Nucleus accumbens (tissue), 56 donors: ENCODE data around the gene CREBRF.
"Not testable (repeated sequence)": the region's sequence is repeated elsewhere in the genome, so short reads cannot be mapped to it uniquely, and the experiment has no call there.

Source experiments
- DNase-seq, 56 donors: peaks; one replicate each; lab custom pipeline; 2025; lab: John Stamatoyannopoulos, UW

CREBRF gene, protein sequence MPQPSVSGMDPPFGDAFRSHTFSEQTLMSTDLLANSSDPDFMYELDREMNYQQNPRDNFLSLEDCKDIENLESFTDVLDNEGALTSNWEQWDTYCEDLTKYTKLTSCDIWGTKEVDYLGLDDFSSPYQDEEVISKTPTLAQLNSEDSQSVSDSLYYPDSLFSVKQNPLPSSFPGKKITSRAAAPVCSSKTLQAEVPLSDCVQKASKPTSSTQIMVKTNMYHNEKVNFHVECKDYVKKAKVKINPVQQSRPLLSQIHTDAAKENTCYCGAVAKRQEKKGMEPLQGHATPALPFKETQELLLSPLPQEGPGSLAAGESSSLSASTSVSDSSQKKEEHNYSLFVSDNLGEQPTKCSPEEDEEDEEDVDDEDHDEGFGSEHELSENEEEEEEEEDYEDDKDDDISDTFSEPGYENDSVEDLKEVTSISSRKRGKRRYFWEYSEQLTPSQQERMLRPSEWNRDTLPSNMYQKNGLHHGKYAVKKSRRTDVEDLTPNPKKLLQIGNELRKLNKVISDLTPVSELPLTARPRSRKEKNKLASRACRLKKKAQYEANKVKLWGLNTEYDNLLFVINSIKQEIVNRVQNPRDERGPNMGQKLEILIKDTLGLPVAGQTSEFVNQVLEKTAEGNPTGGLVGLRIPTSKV

DNA sequence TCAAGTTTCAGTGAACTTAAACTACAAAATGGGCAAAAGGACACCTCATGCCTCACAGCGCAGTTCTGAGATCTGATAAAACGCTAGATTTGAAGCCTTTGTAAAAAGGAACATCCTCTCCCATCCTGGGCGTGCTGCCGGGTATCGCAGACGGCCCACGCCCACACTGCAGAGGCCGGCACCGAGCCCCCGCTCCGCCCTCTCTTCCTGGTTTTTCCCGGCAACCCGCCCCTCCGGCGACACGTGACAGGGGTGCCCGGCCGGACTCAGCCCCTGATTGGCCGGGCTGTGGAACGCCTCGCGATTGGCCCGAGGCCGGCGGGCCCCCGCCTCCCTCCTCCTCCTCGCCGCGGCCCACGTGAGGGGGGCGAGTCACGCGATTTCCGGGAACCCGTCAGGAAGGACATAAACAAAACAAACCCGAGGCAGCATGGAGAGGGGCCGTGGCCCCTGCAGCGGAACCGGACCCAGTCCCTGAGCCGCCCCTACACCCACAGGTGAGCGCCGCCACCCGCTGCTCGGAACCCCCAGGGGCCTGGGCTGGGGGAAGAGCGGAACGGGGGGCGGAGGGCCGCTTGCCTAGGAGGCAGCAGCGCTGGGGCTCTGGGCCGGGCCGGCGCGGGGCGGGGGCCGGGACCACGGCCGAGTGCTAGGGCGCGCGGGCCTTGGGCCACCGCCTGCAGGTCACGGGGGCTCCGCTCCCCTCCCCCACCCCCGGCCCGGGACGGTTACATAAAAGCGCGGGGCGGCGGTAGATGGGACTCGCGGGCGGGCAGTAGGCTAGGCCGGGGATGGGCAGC is at the start of gene CREBRF:
Gene CREBRF (plus strand): TSS at position 370 of the 800 bp plus-strand sequence. CDS start 24,424 bp downstream, outside the sequence.
- peak; percentile 54 to 98 (median 94) for DNase-seq

DNA sequence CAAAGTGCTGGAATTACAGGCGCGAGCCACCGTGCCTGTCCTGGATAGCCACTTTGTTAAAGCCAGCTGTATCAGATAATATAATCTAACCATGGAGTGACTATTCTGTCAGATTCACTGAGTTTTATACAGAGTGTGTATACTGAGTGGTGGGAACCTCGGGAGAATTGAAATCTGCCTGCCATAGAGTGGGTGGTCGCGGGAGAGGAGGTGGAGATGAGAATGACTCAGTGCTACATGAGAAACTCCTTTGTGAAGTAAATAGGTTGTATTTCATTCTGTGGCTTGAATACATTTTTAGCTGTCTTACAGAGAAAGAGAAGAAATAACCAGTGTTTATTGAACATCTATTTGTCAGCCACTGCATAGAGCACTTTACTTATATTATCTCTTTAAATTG is 46.1 kb upstream of the CREBRF start:
- DNase-seq: peak in 5 of 56 donors; percentile 3 to 29 (median 14)

DNA sequence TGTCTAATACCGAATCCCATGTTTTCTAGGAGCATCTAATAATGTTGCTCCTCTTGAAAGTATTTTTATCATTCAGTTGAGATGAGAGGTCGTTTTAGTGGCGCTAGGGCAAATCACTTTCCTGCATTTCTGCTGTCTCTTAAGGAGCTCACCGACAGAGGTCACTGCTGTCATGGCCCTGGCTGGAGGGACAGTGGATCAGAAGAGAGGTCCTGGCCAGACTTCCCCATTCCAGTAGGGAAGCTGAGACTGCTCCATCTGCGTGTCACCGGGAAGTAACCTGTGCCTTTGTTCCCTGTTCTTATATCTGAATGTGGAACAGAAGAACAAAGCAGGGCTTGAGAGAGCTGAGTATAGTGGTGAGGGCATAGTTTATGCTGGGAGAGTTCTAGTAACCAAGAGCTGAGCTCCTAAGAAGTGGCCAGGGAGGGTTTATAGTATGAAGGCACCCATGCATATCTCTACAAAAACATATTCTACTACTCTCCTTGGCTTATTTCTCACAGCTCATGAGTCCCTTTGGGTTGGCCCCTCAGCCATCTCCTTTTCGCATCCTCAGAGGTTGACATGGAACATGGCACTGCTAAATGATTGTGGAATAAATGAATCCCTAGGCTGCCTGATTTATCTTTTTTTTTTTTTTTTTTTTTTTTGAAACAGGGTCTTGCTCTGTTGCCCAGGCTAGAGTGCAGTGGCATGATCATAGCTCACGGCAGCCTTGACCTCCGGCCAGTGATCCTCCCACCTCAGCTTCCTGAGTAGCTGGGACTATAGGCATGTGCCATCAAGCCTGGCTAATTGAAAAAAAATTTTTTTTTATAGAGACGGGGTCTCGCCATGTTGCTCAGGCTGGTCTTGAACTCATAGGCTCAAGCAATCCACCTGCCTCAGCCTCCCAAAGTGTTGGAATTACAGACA is 45.3 kb upstream of the CREBRF start:
- DNase-seq: peak in 29 of 56 donors; percentile 5 to 60 (median 27)

DNA sequence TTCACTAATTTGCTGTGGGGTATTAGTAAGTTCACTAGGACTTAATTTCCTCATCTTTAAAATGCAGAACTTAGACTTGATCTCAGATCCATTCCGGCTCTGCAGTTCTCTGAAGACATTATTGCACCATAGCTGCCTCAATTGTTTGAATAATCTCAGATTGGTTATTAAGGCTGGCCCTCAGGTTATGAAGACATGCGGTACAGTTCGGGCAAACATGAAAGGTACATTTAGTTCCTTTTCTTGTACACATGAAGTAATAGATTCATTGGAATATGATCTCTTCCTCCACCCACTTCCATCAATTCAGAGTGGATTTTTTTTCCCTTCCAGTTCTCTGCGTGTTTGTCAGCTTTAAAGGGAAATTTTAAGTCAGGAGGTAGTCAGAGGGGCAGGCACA is 44.6 kb upstream of the CREBRF start:
- DNase-seq: no peak

DNA sequence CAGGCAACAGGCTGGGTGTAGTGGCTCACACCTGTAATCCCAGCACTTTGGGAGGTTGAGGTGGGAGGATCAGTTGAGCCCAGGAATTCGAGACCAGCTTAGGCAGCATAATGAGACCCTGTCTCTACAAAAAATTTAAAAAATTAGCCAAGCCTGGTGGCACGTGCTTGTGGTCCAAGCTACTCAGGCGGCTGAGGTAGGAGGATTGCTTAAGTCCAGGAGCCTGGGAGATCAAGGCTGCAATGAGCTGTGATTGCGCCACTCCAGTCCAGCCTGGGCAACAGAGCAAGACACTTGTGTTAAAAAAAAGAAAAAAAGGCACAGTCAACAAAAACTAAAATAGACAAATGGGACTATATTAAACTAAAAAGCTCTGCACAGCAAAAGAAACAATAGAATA is 43.3 kb upstream of the CREBRF start:
- DNase-seq: no peak

DNA sequence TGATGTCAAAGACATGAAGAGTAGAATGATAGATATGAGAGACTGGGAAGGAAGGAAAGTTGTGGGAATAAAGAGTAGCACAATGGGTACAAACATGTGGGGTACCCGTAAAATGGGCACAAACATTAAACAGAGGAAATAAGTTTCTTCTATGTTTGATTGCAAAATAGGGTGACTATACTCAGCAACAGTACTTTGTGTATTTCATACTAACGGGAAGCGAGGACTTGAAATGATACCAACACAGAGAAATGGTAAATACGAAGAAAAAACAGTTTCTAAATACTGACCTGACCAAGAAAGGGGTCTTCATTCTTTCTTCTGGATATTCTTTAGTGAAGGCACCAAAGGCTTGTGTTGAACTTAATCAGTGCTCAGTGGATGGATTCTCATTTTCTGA is 41.5 kb upstream of the CREBRF start:
- DNase-seq: no peak

DNA sequence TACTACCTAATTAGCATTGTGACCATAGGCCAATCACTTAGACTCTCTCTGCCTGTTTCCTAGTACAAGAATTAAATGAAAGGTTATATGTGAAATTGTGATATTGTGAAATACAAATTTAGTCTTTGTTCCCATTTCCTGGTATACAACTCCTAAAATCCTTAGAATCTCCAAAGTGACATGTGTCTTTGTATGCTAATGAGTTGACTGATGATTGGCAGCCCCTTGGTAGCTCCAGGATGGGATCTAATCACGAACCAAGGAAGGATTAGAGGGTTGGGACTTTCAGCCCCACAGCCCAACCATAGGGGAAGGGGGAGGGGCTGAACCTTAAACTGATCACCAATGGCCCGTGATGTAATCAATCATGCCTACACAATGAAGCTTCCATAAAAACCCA is 41.0 kb upstream of the CREBRF start:
- DNase-seq: no peak

DNA sequence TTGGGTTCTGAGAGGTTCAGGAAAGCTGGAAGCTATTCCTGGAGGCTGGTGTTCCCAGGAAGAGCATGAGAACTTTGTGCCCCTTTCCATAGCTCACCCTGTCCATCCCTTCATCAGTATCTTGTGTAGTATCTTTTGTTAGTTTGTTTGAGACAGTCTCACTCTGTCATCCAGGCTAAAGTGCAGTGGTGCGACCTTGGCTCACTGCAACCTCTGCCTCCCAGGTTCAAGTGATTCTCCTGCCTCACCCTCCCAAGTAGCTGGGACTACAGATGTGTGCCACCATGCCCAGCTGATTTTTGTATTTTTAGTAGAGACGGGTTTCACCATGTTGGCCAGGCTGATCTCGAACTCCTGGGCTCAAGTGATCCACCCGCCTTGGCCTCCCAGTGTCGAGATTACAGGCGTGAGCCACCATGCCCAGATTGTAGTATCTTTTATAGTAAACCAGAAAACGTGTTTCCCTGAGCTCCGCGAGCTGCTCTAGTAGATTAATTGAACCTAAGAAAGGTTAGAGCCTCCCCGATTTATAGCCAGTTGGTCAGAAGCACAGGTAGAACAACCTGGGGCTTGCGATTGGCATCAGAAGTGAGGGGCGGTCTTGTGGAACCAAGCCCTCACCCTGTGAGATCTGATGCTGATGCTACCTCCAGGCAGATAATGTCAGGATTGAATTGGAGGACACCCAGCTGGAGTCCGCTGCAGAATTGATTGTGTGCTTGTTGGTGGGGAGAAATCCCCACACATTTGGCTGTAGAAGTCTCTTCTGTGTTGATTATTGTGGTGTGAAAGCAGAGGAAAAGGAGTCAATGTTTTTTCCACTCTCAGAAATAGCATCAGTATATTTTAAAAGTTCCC is 40.3 kb upstream of the CREBRF start:
- DNase-seq: no peak

DNA sequence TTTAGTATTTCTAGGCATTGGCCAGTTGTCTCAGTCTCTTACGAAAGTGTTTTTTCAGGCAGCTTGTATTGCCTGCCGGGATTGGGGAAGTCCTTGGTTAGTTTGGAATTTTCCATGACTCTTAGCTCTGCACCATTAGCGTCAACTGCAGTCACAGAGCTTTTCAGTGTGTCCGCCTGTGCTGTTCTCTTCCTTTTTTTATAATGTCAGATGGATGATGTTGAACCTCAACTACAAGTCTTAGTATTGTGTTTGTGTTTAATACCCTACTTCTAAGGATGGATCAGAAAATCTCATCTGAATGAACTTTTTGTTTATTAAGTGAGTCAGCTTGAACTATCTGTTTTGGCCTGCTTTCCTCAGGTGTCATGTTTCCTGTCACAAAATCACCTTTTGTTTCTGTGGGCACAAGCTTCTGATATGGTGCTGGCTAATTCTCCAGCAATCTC is 39.5 kb upstream of the CREBRF start:
- DNase-seq: peak in 4 of 56 donors; percentile 13 to 37 (median 20)

DNA sequence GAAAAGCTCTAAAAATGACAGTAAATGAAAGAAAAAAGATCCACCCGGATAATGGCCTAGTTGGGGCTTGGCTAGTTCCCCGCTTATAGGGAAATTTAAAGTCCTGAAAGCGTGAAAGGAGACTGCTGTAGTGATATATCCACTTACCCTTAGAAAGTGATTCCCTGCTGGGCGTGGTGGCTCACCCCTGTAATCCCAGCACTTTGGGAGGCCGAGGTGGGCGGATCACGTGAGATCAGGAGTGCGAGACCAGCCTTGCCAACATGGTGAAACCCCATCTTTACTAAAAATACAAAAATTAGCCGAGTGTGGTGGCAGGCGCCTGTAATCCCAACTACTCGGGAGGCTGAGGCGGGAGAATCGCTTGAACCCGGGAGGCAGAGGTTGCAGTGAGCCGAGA is 39.1 kb upstream of the CREBRF start:
- not testable (repeated sequence) for DNase-seq

DNA sequence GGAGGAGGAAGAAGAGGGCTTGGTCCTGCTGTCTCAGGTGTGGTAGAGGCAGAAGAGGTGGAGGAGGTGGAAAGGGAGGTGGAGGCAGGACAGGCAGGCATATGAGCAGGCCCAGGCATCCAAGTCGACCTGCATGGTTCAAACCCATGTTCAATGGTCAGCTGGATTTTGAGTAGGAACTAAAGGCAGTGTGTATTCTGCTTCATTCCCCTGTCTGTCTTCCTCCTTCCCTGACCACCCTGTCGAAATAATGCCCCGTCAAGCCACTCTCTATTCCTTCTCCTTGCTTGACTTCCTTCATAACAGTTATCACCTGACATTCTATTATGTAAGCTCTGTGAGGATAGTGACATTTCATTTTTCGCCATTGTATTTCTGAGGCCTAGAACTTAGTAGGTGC is 37.8 kb upstream of the CREBRF start:
- DNase-seq: no peak

DNA sequence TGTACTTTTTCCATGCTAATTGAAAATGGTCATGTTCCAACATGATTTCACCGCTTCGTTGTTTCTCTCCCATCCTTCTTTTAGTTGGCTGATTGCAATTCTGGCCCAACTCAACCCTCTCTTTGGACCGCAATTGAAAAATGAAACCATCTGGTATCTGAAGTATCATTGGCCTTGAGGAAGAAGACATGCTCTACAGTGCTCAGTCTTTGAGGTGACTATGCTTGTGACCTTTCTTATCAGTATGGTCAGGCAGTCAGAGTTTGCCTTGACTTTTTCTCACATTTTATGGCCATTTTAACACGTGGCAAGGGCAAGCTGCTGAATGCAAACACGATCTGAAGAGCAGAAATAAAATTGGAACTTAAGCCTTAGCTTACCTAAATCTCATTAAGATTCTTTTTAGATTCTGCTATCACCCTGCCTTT is 36.0 kb upstream of the CREBRF start:
- no peak for DNase-seq

DNA sequence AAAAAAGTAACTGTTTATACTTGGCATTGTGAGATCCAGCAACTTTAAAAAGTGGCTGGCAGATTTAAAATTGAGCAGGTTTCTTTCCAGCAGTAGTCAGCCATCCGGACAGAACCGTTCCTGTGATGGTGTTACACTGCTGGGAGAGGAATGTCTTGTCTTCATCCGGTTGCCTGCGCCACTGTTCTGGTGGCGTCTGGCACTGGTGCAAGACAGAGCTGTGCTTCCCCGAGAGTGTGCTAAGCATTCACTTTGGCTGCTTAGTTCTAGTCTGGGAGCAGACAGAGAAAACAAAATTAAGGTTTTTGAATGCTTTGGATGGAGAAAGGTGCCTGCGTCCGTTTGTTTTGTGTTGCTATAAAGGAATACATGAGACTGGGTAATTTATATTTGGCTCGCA is 35.5 kb upstream of the CREBRF start:
- peak in 26 of 56 donors; percentile 4 to 59 (median 27) for DNase-seq

DNA sequence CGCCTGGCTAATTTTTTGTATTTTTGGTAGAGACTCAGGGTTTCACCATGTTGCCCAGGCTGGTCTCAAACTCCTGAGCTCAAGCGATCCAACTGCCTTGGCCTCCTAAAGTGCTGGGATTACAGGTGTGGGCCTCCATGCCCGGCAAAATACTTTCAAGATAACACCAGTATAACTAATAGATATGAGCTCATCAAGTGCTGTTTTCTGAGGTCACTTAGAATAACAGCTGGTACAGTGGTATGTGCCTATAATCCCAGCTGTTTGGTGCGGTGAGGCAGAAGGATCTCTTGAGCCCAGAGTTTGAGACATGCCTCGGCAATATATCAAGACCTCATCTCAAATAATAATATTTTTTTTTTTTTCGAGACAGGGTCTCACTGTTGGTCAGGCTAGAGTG is 30.5 kb upstream of the CREBRF start:
- DNase-seq: no peak

DNA sequence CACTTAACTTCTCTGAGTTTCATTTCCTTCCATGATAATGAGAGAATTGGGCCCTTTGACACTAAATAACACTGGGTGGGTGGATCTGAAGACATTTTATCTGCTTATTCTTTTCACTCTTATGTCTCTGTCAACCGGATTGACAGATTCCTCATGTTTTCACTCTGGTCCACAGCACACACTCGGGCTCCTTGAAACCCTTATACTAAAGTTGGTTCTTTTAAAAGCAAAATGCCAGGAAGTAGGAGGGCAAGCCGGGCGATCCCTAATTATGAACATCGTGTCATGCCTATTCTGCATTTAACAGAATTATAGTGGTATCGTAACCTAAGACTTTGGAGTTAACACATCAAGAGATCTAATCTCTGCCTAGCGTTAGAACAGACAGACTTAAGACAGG is 28.2 kb upstream of the CREBRF start:
- DNase-seq: no peak

DNA sequence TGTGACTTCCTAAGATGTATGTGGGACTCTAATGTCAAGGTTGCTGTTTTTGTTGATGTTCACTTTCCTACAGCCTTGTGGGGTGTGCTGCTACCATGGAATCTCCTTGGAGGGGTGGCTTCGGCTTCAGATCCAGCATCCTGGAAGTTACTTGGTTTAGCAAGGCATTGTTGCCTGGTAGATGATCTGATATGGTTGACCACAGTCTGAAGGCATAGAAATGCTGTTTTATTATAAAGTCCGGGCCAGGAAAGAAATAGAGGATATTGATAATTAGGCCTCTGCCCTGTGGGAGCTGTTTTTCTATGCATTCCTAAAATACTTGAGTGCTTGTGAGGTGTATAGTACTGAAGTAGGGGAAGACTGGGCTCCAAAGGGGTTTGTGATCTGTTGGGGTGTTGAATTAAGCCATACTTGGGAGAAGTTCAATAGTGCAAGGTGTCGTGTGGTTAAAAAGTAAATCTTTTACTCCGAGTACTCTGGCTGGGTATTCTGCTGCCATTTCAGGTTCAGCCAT is 27.3 kb upstream of the CREBRF start:
- no peak for DNase-seq

DNA sequence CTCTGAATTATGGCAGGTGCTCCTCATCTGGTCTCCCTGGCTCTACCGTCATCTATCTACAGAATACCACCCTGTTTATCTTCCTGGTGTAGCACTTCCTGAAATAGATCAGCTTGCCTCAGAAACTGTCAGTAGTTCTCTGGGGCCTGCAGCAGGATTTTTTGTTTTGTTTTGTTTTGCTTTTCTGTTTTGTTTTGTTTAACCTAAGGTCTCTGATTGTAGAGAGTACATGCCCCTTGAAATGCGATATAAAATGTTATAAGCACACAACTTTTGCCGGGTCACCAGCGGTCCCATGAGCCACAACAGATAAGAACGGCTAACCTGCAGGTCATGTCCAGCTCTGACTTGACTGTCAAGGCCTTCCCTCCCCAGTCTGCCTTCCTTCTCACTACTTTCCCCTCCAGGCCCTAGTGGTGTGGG is 26.6 kb upstream of the CREBRF start:
- DNase-seq: no peak

DNA sequence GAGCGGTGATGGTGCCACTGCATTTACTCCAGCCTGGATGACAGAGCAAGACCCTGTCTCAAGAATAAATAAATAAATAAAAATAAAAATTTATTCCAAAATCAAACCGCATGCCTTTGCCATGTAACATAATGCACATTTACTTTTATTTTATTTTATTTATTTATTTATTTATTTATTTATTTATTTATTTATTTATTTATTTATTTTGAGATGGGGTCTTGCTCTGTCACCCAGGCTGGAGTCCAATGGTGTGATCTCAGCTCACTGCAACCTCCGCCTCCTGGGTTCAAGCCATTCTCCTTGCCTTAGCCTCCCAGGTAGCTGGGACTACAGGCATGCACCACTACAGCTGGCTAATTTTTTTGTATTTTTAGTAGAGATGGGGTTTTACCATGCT is 24.1 kb upstream of the CREBRF start:
- DNase-seq: not testable (repeated sequence)

DNA sequence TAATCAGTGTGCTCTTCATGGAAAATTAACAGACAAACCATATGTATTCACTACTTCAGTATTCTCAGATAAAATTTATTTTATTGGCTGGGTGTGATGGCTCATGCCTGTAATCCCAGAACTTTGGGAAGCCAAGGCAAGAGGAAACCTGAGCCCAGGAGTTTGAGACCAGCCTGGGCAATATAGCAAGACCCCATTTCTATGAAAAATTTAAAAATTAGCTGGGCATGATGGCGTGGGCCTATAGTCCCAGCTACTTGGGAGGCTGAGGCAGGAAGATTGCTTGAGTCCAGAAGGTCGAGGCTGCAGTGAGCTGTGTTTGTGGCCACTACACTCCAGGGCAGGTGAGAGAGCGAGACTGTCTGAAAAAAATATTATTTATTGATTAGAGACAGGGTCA is 23.4 kb upstream of the CREBRF start:
- no peak for DNase-seq
